WI38 (cell line): ENCODE results near the gene DCP2.
A peak's percentile ranks its signal among the peaks of the same experiment; 100 is the strongest.

Experiments
- H3K4me3 ChIP-seq: 2 replicates; pipeline ENCODE4 v1.5.1; 2011; ENCODE audit warnings: low read depth, mild to moderate bottlenecking, control low read depth, low read length
- TF ChIP-seq, protein P1 (sequence below): IDR thresholded peaks from 2 replicates; pipeline ENCODE4 v1.5.1; 2012; ENCODE audit warnings: low read depth, mild to moderate bottlenecking, control low read depth, low read length

The DCP2 gene

DNA sequence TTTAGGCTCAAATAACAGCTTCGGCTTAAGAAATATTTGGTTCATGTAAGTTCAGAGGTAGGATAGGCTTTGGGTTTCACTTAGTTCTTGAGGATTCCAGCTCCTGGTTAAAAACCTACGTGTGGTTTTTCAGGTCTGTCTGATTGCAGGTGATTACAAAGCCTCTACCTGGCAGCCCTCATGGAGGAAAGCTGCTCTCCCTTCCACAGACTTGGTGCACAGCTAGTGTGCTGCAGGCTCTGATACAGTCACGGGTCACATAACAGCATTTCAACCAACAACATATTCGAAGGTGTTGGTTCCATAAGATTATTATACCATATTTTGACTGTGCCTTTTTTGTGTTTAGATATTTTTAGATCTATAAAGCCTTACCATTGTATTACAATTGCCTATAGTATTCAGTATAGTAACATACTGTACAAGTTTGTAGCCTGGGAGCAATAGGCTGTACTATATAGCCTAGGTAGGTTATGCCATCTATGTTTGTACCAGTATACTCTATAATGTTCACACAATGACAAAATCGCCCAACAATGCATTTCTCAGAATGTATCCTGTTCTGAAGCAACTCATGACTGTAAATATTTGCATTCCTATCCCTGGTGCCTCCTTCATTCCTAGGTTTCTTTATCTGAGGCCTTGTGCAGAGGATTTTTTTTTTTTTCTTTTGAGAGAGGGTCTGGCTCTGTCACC, 8.0 kb upstream of the DCP2 start:
- no peak overlapping the region for H3K4me3 ChIP-seq
- TF ChIP-seq, protein P1, sequence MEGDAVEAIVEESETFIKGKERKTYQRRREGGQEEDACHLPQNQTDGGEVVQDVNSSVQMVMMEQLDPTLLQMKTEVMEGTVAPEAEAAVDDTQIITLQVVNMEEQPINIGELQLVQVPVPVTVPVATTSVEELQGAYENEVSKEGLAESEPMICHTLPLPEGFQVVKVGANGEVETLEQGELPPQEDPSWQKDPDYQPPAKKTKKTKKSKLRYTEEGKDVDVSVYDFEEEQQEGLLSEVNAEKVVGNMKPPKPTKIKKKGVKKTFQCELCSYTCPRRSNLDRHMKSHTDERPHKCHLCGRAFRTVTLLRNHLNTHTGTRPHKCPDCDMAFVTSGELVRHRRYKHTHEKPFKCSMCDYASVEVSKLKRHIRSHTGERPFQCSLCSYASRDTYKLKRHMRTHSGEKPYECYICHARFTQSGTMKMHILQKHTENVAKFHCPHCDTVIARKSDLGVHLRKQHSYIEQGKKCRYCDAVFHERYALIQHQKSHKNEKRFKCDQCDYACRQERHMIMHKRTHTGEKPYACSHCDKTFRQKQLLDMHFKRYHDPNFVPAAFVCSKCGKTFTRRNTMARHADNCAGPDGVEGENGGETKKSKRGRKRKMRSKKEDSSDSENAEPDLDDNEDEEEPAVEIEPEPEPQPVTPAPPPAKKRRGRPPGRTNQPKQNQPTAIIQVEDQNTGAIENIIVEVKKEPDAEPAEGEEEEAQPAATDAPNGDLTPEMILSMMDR = no peak

DNA sequence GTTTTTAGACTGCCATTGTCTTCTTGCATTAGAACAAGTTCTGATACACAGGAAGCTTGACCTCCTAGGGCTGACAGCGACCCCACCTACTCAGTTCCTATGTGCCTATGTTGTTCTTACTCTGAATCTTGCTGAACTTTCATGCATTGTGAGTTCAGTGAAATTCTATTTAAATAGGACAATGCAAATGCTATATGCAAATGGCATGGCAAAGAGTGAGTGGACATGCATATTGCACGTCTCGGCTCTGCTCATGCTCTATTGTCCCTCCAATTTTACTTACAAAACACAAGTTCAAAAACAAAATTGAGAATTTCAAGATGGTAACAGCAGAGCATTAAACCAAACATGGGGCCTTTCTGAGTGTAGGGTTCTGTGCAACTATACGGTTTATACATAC, 5.3 kb upstream of the DCP2 start:
- no peak overlapping the region for H3K4me3 ChIP-seq

DNA sequence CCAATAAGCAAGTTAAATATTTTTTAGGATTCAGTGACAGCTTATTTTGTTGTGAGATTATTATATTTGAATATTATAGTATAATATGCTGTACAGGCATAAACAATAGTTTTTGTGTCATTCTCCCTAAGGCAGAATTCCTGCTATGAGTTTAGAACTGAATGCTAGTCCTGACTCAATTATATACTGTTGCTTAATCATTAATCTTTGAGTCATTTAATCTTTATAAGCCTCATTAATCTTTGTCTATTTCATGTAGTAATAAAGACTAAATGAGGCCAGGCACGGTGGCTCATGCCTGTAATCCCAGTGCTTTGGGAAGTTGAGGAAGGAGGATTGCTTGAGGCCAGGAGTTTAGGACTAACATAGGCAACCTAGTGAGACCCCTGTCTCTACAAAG, 3.6 kb upstream of the DCP2 start:
- TF ChIP-seq, protein P1 = no peak
- H3K4me3 ChIP-seq = no peak overlapping the region

More for the DNA sequence above, 5.3 kb upstream of the DCP2 start:
- TF ChIP-seq, protein P1 = no peak

DNA sequence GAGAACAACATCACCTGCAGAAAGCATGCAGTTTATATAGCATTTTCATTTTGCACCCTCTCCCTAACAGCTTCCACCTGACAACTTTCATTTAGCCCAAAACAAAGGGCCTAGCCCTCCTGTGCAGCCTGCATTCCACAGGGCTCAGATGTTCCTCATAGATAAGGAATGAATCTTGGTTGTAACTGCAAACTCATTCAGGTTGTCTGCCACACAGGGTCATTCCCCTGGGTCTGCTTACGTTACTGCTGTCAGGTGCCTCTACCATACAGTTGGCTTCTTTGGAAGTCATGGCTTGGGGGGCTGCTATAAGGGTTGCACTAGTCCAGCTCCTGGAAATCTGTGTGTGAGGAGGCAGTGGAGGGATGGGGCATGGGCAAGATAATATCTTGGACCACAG, 2.7 kb upstream of the DCP2 start:
- no peak overlapping the region for H3K4me3 ChIP-seq
- TF ChIP-seq, protein P1 = no peak

DNA sequence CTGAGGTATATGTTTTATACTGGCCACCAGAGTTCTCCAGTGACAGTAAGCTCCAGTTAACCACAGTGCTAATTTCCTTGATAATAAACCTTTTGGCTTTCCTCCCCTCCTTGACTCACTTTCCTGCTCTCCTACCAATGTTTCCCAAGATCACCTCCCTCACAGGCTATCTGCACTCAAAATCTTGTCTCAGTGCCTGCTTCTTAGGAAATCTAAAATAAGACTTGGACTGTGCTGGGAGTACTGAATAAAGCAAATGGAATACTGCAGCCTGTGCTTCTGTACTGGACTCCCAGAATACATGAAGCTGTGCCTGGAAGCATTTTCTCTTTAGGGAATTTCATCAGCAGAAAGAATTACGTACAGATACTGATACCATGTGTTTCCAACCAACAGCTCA, 1.7 kb upstream of the DCP2 start:
- no peak overlapping the region for H3K4me3 ChIP-seq
- TF ChIP-seq, protein P1 = no peak

DNA sequence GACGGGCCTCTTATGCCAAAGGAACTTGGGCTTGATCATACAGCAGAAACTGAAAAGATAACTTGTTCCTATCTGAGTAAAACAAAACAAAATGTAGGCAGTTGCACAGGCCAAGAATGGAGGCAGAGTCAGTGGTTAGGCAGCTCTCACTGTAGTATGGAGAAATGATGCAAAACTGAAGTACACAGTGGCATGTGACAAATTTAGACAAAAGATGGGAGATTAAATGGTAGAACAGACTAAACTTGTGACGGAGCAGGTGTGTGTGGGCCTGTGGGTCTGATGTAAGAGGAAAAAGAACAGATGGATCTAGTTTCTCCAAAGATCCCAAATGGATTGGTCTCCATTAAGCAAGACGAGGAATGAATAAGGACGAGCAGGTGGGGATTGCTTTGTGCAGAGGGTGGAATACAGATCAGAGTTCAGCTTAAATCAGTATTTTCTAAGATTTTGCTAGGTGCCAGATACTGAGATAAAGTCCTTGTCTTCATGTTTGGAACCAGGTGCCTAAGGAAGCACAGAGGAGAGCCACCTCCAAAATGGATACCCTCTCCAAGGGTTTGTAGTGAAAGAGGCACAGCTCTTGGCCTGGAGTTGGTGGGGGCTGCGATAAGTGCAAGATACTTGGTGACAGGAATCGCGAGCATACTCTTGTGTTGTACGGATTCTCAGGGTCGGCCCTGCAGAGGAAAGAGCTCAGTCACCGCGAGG, 722 bp upstream of the DCP2 start:
- H3K4me3 ChIP-seq = peak overlapping the region; percentile 95
- TF ChIP-seq, protein P1 = no peak

DNA sequence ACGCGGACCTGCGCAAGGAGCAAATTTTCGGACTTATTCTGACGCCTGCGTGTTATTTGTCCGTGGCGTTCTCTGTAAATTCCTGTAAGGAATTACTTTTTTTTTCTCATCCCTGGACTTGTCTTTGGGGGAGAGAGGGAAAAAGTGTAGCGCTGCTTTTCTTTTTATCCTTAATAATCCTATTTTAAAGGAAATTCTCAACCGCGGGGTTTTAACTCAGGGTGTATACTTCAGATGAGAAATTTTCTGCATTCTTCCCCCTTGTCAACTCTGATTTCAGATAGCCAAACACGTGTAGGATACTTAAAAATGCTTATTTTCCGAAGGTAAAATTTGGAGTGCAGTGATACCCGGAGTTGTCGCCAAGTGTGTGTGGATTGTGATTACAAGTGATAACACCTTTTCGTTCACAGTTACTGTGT, 853 bp downstream of the DCP2 start:
- TF ChIP-seq, protein P1 = no peak
- H3K4me3 ChIP-seq = peak overlapping the region; percentile 95
